SU-DHL-6 (cell line): ENCODE measurements around the gene LAMB4.

Experiments used
- EZH2phosphoT487 ChIP-seq: fragments of 200-600 bp; sonication (generic), shearing (Covaris generic); conservative IDR thresholded peaks from 2 replicates; pipeline ENCODE4 v1.6.1; 2018; ENCODE audit warnings: mild to moderate bottlenecking, antibody characterized with exemption, low read length, moderate library complexity, mixed read lengths
- TF ChIP-seq, protein P1 (sequence below): fragments of 200-600 bp; sonication (generic); IDR thresholded peaks from one replicate; pipeline ENCODE4 v1.5.1; 2017; ENCODE audit warnings: antibody characterized with exemption, mild to moderate bottlenecking, low read length, moderate library complexity; ENCODE audit not compliant: insufficient read depth, poor library complexity, severe bottlenecking

DNA sequence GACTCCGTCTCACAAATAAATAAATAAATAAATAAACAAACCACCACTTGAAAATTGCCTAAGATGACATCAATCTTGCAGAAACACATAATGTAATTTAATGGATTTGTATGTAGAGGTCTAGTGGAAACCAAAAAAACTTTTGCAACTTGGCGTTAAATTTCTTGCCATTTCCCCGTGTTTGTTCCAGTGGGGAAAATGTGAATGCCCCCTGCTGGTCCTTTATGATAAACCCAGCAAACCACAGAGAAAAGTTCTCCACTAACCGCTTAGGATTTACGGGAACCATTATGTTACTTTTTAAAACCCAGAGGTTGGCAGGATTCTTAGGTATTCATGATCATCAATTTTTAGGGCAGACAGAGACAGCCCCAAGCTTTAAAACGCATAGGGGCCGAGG lies 32.5 kb downstream of the LAMB4 start:
- TF ChIP-seq, protein P1, sequence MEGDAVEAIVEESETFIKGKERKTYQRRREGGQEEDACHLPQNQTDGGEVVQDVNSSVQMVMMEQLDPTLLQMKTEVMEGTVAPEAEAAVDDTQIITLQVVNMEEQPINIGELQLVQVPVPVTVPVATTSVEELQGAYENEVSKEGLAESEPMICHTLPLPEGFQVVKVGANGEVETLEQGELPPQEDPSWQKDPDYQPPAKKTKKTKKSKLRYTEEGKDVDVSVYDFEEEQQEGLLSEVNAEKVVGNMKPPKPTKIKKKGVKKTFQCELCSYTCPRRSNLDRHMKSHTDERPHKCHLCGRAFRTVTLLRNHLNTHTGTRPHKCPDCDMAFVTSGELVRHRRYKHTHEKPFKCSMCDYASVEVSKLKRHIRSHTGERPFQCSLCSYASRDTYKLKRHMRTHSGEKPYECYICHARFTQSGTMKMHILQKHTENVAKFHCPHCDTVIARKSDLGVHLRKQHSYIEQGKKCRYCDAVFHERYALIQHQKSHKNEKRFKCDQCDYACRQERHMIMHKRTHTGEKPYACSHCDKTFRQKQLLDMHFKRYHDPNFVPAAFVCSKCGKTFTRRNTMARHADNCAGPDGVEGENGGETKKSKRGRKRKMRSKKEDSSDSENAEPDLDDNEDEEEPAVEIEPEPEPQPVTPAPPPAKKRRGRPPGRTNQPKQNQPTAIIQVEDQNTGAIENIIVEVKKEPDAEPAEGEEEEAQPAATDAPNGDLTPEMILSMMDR = peak; percentile 40
- no peak for TF ChIP-seq EZH2phosphoT487
